ENCODE measurements around the gene FAM200A.
"Not testable (repeated sequence)": the region's sequence is repeated elsewhere in the genome, so short reads cannot be mapped to it uniquely, and the experiment has no call there.

Gene FAM200A

GRCh38 chr7:99558306-99559174, 6.6 kb upstream of the FAM200A start, which contains the start of gene ZNF655:
TSS of gene ZNF655 (plus strand) at chr7:99558642. CDS start at chr7:99560560, 1,918 bp downstream.
- DNase-seq, result peak; percentile 90 to 95

GRCh38 chr7:99557940-99558305, 6.0 kb upstream of the FAM200A start:
- no peak for DNase-seq

GRCh38 chr7:99557196-99557607, 5.3 kb upstream of the FAM200A start:
- DNase-seq, result no peak

- no peak for DNase-seq
Observed at GRCh38 chr7:99554939-99555338, 3.0 kb upstream of the FAM200A start.

- no peak for DNase-seq
Observed at GRCh38 chr7:99553039-99553438, 1.1 kb upstream of the FAM200A start.

DNA sequence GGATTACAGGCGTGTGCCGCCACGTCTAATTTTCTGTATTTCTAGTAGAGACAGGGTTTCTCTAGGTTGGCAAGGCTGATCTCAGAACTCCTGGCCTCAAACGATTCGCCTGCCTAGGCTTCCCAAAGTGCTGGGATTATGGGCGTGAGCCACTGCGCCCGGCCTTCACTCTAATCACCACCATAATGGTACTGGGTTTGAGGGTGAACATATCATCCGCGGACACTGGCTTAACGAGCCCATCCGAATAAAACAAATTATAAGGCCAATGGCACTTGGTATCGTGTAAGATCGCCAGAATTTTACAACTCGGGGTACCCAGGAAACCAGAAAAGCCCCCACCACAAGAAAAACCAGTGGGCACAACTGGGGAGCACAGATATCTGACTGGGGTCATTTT, 580 bp downstream of the FAM200A start:
- no peak for DNase-seq

DNA sequence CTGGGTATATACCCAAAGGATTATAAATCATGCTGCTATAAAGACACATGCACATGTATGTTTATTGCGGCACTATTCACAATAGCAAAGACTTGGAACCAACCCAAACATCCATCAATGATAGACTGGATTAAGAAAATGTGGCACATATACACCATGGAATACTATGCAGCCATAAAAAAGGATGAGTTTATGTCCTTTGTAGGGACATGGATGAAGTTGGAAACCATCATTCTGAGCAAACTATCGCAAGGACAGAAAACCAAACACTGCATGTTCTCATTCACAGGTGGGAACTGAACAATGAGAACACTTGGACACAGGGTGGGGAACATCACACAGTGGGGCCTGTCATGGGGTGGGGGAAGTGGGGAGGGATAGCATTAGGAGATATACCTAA, 2.4 kb downstream of the FAM200A start:
- DNase-seq, result not testable (repeated sequence)

DNA sequence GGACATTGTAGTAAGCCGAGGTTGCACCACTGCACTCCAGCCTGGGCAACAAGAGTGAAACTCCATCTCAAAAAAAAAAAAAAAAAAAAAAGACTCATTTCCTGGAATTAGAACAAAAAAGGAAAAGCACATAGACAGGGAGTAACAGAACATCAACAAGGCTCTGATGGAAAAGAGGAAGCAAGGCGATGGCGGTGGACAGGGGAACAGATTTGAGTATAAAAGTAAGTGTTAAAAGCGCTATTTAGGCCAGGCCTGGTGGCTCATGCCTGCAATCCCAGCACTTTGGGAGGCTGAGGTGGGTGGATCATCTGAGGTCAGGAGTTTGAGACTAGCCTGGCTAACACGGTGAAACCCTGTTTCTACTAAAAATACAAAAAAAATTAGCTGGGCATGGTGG, 6.6 kb downstream of the FAM200A start:
- DNase-seq, result not testable (repeated sequence)

- DNase-seq, result no peak
Observed at GRCh38 chr7:99543916-99544315, 8.0 kb downstream of the FAM200A start.

DNA sequence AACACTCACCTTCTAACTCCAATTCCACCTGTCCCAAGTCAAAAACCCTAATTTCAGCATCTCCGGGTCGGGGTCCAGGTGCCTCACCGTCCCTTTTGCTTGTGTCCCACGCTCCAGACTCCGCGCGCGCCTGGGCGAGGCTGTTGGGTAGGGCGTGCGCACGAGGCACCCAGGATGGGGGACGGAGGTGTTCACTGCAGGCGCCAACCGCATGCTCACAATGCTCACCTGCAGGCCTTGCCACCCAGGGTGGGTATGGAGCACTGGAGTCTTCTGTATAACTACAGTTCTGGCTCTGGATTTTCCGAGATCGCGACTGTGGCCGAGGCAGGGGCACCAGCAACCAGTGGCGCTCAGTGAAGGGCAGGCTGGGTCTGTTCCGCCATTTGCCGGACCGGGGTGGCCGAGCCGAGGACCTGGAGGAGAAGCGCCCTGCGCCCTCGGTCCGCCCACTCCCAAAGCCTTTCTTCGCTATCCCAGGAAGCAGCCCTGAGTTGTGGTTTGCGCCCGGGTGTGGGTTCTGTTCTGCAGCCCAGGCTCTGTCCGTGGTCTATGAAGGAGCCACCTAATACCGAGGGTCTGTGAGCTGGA, 8.7 kb downstream of the FAM200A start:
- no peak for DNase-seq

- DNase-seq, result no peak
Observed at GRCh38 chr7:99541212-99541611, 10.7 kb downstream of the FAM200A start.

GRCh38 chr7:99540542-99540941, 11.4 kb downstream of the FAM200A start:
- no peak for DNase-seq

- no peak for DNase-seq
Observed at GRCh38 chr7:99539213-99539811, 12.6 kb downstream of the FAM200A start.

GRCh38 chr7:99535667-99536066, 16.2 kb downstream of the FAM200A start:
- DNase-seq, result no peak

- no peak for DNase-seq
Observed at GRCh38 chr7:99531354-99531765, 20.6 kb downstream of the FAM200A start.

DNA sequence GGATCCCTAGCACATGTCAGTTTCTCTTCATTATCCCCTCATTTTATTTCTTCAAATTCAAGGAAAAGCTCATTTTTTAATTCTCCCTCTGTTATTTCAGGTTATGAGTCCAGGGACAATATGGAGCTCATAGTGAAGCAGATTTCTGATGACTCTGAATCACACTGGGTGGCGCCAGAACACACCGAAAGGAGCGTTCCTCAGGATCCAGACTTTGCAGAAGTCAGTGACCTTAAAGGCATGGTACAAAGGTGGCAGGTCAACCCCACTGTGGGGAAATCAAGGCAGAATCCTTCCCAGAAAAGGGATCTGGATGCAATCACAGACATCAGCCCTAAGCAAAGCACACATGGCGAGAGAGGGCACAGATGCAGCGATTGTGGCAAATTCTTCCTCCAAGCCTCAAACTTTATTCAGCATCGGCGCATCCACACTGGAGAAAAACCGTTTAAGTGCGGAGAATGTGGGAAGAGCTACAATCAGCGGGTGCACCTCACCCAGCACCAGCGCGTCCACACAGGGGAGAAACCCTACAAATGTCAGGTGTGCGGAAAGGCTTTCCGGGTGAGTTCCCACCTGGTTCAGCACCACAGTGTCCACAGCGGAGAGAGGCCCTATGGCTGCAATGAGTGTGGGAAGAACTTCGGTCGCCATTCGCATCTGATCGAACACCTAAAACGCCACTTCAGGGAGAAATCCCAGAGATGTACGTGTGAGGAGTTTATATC, 26.0 kb downstream of the FAM200A start:
- peak in 1 of 2 donors; percentile 33 for DNase-seq

DNA sequence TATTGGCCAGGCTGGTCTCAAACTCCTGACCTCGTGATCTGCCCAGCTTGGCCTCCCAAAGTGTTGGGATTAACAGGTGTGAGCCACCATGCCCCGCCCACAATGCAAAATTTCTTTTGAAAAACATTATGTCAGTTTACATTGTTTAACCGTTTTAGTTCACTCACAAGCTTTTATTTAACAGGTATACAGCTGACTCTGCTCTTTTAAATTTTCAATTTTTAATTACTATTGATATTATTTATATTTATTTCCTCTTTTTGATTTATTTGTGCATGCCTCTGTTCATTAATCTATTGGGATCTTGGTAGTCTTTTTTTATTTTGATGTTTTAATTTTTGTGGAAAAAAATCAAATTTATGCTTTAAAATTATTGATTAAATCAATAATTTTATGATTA, 30.5 kb downstream of the FAM200A start:
- no peak for DNase-seq

DNA sequence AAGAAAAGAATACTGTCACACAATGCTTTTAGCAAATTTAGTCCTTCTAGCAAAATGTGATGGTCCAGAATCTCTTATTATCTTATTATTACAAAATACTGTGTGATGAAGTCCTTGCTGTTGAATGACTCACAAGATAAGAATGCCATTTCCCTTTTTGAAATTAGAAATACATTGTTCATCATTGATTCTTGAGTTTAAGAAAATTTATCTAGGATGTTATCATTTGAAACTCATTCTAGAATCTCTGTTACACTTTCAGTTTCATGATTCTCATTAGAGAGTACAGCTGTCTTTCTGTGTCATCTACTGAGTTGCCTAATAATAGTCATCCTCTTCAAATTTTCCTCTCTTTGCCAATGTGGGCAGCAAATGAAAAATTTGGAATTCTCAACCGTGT, 37.9 kb downstream of the FAM200A start:
- no peak for DNase-seq

DNA sequence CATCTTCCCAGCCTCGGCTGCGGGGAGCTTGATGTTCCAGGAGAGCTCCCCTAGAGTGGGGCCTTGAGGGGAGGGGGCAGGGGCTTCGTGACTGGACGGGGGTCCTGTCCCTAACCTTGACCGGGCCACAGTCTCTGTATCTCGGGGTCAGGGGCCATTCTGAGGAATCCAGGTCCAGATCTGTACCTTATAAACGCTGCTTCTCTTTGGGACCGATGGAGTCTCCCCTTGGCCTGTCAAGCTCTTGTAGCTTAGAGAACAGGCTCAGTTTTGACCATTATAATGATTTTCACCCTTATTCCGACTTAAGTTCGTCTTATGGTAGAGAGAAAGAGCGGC, 46.6 kb downstream of the FAM200A start:
- no peak for DNase-seq

DNA sequence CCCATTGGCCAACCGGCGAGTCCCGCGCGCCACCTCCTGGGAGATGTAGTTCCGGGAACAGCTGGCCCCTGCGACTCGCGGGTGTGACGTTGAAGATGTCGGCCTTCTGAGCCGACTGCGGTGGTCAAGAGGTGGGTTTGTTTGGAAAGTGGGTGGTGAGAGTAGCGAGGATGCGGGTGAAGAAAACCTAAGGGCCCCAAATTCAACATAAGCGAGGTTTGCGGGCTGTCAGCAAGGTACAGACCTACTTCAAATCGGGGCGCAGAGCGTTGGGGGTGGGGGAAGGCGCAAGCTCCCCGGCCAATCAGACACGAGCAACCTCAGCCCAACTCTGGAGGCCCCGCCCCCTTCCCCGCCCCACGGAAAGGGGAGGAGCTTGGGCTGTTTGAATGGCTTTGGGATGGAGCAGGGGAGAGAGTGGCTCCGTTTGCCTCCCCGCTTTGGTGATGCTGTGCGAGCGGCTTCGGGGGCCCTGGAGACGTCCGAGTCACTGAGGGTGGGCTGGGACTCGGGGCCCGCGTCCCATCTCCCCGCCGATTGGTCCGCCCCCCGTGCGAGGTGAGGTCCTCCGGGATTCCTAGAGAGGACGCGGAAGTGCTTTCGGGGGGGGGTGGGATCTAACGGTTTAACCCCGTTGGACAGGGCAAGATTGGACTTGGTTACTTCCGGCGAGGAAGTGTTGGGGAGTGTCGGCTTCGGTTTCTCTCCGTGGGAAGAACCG, 47.2 kb downstream of the FAM200A start, which contains the start of gene ZKSCAN5:
Gene ZKSCAN5 (plus strand): TSS at position 60 of the 721 bp plus-strand sequence. CDS start 1,383 bp downstream, outside the sequence.
- peak; percentile 95 to 97 for DNase-seq

DNA sequence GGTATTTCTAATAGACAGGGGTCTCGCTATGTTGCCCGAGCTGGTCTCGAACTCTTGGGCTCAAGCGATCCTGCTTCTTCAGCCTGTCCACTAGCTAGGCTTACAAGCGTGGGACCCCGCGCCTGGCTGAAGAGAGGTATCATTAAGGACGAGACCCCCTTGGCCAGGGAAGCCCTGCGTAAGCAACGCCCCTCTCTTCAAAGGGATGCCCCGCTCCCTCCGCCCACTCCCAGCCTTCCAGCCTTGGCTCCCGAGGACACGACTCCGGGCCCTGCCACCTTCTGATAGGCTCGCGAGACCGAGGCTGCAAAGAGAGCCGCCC, 47.7 kb downstream of the FAM200A start:
- no peak for DNase-seq

DNA sequence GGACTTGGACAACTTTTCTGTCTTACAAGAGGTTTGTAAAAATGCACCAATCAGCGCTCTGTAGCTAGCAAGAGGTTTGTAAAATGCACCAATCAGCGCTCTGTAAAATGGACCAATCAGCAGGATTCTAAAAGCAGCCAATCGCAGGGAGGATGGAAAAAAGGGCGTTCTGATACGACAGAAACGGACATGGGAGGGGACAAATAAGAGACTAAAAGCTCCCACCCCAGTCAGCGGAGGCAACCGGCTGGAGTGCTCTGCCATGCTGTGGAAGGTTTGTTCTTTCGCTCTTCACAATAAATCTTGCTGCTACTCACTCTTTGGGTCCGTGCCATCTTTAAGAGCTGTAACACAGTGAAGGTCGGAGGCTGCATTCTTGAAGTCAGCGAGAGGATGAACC, 50.7 kb downstream of the FAM200A start:
- peak in 1 of 2 donors; percentile 20 for DNase-seq

- DNase-seq, result no peak
Observed at GRCh38 chr7:99500637-99501009, 51.3 kb downstream of the FAM200A start.

Measured in CD4-positive, alpha-beta T cell treated with Interferon alpha-2 for 1 hour (primary cell).